GM19025 (cell line): ENCODE data around the gene SLC25A24.
"Not testable (repeated sequence)": the region's sequence is repeated elsewhere in the genome, so short reads cannot be mapped to it uniquely, and the experiment has no call there.

Experiments used
- ATAC-seq: cut with Tn5 transposase; IDR thresholded peaks from one replicate; pipeline ENCODE4 v1.9.1; 2021; ENCODE audit warnings: mild to moderate bottlenecking, low read depth, moderate library complexity; ENCODE audit not compliant: unreplicated experiment

SLC25A24 gene

GRCh38 chr1:108140936-108141335, 59.2 kb downstream of the SLC25A24 start:
- no peak for ATAC-seq

GRCh38 chr1:108140177-108140576, 60.0 kb downstream of the SLC25A24 start:
- ATAC-seq: no peak

GRCh38 chr1:108139555-108139954, 60.6 kb downstream of the SLC25A24 start:
- not testable (repeated sequence) for ATAC-seq

DNA sequence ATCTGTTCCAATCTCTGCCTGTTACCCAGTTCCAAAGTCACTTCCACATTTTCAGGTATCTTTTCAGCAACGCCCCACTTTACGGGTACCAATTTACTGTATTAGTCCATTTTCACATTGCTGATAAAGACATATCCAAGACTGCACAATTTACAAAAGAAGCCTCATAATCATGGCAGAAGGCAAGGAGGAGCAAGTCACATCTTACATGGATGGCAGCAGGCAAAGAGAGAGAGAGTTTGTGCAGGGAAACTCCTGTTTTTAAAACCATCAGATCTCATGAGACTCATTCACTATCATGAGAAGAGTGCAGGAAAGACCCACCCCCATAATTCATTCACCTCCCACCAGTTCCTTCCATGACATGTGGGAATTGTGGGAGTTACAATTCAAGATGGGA, 67.0 kb downstream of the SLC25A24 start:
- not testable (repeated sequence) for ATAC-seq

GRCh38 chr1:108132367-108132766, 67.8 kb downstream of the SLC25A24 start:
- ATAC-seq: not testable (repeated sequence)

- ATAC-seq: not testable (repeated sequence)
Observed at GRCh38 chr1:108131281-108131680, 68.9 kb downstream of the SLC25A24 start.

- no peak for ATAC-seq
Observed at GRCh38 chr1:108130794-108131193, 69.3 kb downstream of the SLC25A24 start.

GRCh38 chr1:108129999-108130398, 70.1 kb downstream of the SLC25A24 start:
- no peak for ATAC-seq

DNA sequence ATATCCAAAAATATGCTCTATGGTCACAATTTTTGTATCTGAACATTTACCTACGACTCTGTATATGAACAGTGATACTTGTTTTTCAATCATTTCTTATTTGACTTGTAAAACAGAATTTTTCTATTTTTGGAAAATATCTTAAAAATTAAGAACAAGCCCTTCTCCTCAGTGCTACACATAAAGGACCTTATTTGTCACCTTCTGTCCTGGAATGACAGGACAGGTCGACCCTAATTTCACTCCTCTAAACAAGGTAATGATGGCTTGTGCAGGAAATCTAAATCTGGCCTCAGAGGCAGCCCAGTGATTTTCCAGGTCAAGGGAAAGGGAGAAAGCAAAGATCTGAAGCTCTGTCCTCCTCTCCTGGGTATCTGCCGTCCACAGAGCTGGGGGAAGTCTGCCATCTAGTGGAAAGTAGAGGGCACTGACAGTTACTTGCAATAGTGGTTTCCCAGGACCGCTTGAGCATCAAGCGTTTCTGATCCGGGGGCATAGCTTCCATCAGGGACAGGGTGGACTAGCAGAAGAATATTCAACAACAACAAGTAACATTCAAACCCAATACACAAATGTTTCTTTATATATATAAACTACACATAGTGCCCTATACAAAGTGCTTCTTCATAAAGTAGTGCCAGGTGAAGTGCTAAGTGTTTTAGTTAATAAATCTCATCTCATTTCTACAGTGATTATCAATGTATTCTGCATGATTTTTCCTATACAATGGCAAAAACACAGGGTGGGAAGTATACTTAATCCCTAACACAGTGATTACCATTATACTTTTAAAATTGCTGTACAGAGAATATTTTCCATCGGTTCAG, 74.6 kb downstream of the SLC25A24 start:
- peak; percentile 74 for ATAC-seq

DNA sequence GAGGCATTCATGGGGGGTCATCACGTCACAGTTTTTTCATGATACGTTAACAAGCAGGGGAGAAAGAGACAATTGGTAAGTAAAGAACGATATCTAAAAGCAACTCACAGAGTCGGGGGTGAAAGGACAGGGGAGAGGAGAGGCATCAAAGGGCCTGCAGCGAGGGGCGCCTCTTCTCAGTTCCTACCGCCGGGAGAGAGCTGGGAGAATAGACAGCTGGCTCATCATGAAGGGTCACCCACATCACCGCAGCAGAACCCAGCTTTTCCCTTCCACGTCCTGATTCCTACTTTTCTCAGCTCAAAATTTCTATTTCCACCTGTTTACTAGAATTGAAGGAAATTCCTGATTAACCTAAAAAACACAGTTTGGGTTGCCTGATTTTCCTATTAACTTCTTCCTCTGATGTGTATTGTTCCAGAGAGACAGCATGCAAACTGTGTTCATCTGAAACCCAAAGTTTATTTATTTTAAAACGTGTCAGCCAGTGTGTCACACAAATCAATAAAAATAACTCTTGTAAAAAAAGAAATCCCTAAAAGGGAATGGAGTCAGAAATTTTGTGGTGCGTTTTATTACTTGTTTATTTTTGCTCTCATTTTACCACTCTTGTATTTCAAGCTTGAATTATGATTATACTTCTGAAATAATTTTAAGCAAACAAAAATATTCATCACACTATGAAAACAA, 75.4 kb downstream of the SLC25A24 start:
- no peak for ATAC-seq

DNA sequence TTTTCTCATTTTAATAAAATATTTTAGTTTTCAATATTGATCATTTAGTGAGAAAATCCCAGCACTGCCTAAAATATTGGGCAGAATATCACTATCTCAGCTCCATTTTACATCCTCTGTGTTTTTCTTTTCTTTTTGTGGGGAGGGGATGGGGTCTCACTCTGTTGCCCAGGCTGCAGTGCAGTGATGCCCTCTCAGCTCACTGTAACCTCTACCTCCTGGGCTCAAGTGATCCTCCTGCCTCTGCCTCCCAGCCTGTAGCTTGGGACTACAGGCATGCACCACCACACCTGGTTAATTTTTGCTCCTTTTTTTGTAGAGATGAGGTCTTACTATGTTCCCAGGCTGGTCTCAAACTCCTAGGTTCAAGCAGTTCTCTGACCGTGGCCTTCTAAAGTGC, 76.1 kb downstream of the SLC25A24 start:
- no peak for ATAC-seq

- no peak for ATAC-seq
Observed at GRCh38 chr1:108121358-108122143, 78.6 kb downstream of the SLC25A24 start.

DNA sequence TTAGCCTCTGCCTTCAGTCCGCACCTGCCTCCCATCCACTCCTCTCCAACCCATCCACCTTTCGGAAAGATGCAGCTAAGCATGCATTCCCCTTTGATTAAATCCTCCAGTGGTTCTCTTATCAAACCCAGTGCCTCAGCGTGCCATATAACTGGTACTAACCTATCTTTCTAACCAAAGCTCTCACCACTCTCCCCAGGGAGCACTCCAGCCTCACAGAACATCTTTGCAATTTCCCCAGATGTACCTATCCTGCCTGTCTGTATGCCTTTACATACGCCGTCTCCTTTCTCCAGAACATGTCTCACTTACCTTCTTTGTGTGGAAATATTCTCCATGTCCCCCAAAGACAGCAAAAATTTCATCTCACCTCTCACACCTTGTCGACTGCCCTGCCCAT, 80.0 kb downstream of the SLC25A24 start:
- no peak for ATAC-seq

DNA sequence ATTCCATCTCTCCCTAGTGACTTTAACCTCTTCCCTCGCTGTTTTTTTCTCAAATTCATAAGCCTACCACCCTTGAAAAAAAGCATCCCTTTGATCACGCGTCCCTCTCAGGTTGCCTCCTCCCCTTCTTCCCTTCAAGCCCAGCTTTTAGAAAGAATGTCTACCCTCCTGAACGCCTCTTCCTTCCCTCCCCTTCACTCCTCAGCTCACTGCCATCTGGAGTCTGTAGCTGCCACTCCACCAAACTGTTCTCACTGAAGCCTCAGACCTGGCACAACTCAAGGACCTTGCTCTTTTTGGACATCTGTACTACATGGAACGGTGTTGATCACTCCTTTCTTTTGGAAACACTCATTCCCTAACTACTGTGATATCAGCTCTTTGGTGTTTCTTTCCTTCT, 80.6 kb downstream of the SLC25A24 start:
- no peak for ATAC-seq

DNA sequence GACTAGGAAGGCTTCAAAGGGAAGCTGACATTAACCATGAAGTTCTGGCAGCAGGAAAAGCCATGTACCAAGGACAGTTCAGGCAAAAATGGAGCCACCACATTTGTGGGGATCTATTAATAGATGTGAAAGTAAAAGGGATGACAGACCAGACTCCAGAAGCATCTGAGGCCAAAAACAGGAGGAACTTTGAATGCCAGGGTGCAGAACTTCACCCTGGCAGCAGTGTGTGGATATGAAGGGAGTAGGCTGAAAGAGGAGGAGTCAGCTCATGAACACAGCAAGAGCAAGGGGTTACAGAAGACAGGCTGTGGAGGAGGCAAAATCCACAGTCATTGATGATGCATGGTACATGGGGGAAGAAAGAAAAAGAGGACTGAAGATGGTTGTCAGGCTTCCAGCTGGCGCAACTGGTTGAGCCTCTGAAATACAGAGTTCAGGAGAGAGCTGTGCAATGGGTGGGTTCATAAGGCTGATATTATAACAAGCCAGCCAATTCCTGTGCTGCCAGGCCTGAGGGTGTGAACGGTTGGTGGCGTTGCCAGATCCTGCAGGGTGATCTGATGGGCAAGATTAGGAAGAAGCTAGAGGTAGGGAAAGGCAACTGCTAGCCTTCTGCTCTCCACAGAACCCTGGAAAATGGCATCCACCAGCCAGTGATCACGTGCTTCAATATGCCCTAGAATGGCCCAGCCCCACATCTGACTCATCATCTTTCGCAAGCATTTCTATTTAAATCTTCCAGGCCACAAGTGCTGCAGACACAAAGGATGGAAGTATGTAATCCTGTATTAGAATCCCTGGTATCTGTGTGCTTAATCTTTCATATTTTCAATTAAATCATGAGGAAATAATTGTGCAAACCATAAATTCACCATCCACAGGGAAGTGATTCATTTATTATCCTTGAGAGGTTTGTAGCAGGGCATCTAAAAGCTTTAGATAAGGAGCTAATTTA, 81.9 kb downstream of the SLC25A24 start:
- no peak for ATAC-seq

GRCh38 chr1:108117237-108117636, 82.9 kb downstream of the SLC25A24 start:
- no peak for ATAC-seq

DNA sequence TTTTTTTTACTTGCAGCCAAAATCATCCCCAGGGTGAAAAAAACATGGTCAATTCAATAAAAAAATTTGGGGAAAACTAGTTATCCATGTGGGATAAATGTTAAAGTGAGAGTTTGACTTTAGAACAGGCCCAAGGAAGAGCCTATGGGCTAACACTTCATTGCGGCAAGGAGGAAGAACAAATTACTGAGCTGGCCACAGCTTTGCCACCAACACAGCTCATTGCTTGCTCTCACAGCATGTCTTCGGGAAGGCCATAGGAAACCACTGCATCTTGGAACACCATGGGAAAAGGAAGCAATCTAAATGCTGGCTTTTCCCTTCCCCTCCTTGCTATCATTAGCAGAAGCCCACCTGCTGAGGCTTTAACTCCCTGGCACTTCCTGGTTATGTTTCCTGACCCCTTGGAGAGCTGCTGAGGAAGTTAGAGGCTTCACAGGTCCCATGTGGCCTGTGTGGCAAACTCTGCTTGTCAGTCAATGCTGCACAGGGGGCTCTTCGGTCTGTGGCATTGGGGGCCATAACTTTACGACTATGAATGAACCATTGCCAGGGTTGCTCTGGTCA, 86.0 kb downstream of the SLC25A24 start:
- no peak for ATAC-seq

GRCh38 chr1:108113496-108113895, 86.6 kb downstream of the SLC25A24 start:
- ATAC-seq: no peak

DNA sequence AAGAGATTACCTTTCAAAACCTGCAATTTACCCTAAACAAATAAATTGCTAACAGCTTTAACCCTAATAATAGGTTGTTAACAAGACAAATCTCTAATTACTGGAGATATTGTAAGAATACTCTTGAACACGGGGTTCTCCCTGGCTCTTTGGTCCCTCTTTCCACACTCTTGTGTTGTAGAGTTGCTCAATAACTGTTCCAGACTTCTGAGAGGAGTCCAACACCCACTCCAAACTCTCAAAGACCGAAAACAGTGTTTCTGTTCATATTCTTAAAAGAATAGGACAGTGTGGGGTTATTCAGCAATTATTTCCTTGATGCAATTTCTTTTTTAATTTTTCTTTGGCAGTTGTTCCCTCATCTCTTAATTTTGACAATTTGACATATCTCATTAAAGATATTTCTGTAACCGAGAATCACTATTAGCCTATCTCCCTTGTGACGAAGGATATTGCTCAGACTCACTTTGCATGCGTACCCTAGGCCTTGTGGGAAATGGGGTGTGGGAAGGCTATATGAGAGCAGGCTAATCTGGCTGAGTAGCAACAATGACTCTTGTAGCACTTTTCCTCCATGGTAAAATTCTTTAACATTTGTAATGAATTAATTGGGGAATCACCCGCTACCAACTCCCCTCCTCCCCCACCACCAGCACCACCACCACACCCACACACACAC, 90.7 kb downstream of the SLC25A24 start:
- no peak for ATAC-seq
